GM21528 (cell line): ENCODE results near the gene PDRG1.

Experiments used
- ATAC-seq: cut with Tn5 transposase; IDR thresholded peaks from one replicate; pipeline ENCODE4 v1.9.1; 2021; ENCODE audit warnings: mild to moderate bottlenecking, moderate library complexity; ENCODE audit not compliant: unreplicated experiment, low FRiP score

The PDRG1 gene

DNA sequence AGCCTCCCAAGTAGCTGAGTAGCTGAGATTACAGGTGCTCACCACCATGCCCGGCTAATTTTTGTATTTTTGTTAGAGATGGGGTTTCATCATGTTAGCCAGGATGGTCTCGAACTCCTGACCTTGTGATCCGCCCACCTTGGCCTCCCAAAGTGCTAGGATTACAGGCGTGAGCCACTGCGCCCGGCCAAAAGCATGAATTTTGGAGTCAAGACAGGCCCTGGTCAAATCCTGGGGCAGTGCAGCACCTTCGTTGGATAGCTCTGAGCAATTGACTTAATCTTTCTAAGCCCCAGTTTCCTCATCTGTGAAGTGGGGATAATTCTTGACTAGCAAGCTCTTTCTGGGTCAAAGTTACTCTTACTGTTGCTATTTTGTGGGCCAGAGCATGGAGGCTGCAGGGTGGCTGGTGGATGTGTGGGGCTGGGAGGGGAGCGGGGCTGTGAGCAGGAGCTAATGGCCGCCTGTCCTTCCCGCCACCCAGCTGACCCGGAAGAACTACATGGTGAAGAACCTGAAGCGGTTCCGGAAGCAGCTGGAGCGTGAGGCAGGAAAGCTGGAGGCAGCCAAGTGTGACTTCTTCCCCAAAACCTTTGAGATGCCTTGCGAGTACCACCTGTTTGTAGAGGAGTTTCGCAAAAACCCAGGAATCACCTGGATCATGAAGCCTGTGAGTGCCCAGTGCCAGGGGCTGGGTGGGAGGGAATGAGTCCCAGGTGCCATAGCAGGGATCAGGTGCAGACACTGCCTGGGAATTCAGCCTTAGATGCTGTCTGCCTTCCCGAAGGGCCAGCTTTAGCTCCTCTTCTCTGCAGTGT, 42.4 kb downstream of the PDRG1 start:
- no peak for ATAC-seq

DNA sequence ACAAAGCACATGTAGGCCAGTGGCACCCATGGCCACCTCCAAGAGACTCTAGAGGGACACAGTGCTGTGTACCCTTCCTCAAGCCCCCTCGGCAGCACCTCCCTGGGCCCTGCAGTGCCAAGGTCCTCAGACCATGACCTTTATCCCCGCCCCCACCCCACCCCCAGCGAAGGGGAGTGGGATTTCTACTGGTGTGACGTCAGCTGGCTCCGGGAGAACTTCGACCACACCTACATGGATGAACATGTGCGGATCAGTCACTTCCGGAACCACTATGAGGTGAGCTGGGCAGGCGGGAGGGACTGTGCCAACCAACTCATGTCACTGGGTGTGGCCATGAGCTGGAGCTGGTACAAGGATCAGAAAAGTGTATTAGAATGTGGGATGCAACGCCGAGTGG, 43.4 kb downstream of the PDRG1 start:
- no peak for ATAC-seq

DNA sequence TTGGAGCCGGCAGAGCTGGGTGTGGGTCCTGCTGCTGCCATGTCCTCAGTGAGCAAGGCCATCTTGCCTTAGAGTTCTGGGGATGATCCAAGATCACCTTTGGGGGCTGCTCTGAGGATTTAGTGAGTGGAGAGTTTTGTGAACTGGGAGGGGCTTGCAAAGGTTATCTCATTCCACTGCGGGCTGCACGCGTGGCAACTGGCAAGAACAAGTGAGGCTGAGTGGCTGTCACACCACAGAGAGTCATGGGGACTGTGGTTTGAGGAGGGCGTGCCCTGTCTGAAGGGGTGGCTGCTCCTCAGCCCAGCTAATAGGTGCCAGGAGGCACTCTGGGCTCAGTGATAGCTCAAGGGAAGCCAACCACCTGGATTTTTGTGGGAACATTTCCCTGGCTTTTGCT, 43.8 kb downstream of the PDRG1 start:
- no peak for ATAC-seq

DNA sequence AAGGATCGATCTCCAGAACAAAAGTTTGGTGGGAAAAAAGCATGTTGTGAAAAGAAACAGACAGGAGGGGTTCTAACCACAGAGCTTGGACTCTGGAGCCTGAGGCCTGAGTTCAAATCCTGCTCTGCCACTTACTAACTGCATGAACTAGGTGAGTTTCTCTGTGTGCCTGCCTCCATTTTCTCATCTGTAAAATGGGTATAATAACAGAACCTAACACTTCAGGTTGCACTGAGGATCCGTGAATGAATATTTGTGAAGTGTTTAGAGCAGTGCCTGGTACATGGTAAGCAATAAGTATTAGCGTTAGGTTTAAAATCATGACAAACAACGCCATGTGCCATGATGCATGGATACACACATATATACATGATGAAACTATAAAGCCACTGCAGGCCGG, 44.8 kb downstream of the PDRG1 start:
- ATAC-seq = no peak

DNA sequence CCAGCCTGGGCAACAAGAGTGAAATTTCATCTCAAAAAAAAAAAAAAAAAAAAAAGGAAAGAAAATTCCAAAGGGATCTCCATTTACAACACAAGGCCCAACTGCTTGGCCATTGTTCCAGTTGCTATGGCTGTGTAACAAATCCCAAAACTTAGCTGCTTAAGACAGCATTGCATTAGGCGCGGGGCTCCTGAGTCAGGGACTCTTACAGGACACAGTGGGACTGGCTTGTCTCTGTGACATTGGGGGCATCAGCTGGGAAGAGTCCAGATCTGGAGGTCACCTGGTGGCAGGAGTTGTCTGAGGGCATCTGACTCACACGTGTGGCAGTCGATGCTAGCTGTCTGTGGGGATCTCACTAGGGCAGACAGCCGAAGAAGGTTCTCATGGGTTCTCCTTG, 45.8 kb downstream of the PDRG1 start:
- ATAC-seq = no peak

DNA sequence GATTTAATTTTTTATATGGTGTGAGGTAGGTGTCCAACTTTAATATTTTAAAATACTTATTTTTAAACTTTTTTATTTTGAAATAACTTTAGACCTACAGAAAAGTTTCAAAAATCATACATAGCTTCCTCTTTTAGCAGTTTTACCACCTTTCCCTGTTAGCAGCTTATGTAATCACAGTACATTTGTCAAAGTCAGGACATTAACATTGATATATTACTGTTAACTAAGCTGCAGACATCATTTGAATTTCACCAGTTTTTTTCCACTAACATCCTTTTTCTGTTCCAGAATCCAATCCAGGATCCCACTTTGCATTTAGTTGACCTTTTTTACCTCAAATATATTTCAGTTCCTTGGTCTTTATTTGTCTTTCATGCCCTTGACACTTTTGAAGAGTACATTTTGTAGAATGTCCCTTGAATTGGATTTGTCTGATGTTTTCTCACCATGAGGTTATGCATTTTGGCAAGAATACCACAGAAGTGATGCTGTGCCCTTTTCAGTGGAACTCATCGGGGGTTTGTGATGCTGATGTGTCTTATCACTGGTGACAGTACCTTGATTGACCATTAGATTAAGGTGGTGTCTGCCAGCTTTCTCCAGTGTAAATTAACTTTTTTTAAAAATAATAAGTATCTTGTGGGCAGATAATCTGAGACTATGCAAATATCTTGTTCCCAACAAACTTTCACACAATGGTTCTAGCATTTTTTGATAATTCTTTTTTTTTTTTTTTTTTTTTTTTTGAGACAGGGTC, 48.0 kb downstream of the PDRG1 start:
- ATAC-seq = no peak

DNA sequence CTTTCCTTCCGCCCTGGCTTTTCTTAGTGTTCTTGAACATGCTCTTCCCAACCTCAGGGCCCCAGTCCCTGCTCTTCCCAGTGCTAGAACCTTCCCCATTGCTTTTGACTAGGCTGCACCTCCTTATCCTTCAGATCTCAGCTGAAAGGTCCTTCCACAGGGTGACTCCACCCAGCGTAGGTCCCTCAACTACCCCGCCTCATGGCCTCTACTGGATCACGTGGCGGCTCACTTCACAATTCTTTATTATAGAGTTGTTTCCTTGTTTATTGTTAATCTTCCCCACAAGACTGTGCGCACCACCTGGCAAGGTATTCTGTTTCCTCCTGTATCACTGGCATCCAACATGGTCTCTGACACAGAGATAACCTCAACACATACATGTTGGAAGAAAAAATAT, 50.2 kb downstream of the PDRG1 start:
- no peak for ATAC-seq

DNA sequence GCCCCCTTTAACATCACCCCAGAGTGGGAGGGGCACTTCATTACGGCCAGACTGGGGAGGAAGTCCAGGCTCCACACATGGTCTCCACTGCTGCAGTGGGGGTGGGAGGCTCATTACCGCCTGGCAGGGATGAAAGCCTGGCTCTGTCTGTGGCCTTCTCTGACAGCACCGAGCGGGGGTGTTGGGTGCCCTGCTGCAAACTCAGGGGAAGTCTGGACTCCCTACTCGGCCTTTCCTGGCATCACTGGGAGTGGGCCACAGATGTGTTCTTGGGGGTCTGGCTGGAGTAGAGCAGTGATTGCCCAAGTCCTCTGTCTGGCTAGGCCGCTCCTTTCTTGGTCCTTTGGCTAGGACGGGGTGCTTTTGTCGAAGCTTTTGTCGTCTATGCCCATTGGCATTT, 54.3 kb downstream of the PDRG1 start:
- no peak for ATAC-seq

DNA sequence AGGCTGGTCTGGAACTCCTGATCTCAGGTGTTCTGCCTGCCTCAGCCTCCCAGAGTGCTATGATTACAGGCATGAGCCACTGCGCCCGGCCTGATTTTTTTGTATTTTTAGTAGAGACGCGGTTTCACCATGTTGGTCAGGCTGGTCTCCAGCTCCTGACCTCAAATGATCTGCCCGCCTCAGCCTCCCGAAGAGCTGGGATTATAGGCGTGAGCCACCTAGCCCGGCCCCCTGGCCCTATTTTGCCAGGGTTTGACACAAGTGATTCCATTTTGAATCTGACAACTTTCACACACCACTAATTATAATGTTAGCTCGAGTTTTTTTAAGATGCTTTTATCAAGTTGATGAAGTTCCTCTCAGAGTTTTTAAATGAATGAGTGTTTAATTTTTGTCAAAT, 55.8 kb downstream of the PDRG1 start:
- no peak for ATAC-seq

DNA sequence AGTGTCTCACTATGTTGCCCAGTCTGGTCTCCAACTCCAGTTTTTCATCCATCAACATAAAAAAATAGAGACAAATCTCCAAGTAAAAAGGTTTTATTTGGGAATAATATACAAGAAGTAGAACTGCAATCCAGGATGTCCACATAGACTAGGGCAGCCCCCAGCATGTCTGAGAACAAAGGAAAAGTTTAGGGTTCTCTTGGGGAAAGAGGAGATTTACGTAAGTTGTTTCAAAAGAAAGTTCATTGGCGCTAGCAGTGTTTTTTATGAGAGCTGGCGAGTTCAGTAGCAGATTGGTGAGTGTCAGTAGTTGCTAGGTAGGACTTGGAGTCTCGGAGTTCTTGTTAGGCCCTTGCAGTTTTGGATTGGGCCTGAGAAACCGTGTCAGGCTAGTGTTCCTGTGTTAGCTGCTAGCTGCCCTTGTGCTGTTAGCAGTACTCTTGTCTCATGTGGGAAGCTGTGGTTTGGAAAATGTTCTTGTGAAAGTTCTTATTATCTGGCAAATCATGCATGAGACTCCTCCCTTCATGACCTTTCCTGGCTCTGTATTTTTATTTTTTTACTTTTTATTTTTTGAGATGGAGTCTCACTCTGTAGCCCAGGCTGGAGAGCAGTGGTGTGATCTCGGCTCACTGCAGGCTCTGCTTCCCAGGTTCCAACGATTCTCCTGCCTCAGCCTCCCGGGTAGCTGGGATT, 56.7 kb downstream of the PDRG1 start:
- peak; percentile 94 for ATAC-seq
